Stimulated activated CD8-positive, alpha-beta memory T cell treated with anti-CD3 and anti-CD28 coated beads, Interleukin-7, amount 100 ng/mL, for 24 hours (primary cell): ENCODE results near the gene SUGP1.

Experiments
- DNase-seq: peaks from one replicate; pipeline ENCODE4 v3.0.0-alpha.2; 2020; ENCODE audit warnings: low read depth

SUGP1 gene

DNA sequence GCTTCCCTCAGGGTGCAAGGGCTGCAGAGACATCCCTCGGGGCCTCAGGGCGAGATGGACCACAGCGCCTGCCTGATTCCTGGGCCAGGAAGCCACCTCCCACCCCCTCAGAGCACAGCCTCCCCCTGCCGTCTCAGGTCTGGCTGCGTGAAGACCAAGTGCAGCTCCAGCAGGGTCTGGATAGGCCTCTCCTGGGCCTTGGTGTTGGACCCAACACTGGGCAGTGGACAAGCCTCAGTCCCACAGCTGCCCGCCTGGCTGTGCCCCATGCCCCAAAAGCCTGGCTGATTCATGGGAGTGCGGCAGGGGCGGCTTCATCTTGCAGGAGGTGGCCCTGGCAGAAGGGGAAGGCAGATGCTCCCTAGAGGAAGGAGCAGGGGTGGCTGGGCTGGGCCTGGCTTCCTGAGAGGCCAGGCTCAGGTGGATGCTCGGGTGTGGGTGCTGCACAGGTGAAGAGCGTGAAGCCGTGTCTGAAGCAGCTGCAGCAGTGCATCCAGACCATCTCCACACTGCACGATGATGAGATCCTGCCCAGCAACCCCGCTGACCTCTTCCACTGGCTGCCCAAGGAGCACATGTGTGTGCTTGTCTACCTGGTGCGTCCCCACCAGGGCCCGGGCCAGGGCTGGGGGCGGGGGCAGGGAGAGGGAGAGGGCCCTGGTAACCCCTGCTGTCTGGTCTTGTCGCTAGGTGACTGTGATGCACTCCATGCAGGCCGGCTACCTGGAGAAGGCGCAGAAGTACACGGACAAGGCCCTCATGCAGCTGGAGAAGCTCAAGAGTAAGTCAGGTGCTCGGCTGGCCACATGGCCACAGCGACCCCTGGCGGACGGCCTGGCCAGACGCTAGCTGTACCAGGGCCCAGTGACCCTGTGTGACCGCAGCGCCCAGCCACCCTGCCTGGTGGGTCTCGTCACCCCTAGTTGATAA, 22.0 kb upstream of the SUGP1 start:
- DNase-seq, result no peak

DNA sequence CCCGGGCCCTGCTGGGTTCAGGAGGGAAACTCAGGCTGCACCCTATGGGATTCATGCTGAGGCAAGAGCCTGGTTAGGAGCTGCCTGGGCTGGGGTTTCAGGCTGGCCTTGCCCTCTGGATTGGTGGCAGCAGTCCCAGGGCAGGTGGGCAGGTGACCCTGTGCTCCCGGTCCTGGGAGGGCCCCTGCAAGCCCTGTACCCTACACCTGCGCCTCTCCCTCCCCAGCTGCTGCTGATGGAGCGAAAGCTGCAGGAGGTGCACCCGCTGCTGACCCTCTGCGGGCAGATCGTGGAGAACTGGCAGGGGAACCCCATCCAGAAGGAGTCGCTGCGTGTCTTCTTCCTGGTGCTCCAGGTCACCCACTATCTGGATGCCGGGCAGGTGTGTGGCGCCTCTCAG, 20.7 kb upstream of the SUGP1 start:
- DNase-seq, result no peak

DNA sequence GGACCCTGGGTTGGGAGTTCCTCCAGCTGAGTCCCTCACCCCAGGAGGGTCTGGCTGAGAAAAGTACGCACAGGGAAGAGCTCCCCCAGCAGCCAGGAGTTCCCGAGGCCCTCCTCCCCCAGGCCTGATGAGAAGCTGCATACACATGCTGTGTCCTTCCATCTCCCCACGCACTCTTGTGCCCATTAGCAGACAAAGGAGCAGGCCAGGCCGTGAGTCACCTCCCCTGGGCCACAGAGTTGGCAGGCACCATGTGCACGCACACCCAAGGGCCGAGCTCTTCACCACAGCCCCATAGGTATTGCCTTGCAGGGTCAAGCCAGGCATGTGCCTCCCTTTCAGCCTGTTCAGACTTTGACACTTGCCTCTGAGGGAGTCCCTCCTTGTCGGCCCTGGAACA, 17.8 kb upstream of the SUGP1 start:
- DNase-seq, result no peak

DNA sequence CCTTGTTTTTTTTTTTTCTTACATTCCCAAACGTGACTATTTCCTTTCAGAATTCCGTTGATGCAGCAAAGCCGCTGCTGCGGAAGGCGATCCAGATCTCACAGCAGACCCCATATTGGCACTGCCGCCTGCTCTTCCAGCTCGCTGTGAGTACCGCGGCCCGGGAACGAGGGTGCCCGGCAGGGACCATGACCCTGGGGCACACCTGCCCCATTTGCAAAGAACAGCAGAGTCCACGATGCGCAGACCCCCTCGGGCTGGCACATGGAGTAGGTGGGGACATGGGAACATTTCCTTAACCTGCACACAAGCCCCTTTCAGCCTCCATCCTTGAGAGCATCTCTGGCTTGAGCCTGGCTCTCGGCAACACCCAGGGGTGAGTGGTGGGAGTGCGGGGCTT, 16.8 kb upstream of the SUGP1 start:
- no peak for DNase-seq

DNA sequence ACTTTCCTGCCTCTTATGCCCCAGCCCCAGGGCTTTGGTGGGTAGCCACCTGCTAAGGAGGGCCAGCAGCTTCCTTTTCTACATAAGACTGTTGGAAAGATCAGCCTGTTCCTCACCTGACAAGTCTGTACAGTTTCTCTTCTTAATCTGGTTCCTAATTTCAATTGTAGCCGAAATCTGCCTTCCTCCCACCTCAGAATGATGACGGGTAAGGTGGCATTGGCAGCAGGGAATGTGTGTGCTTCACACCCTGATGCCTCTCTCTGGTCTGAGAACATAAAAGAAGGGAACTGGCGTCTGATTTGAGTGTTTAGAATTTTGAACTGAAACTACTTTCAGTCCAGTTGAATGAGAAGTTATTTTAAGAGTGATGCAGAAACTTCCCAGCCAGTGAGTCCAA, 16.3 kb upstream of the SUGP1 start:
- DNase-seq, result no peak

DNA sequence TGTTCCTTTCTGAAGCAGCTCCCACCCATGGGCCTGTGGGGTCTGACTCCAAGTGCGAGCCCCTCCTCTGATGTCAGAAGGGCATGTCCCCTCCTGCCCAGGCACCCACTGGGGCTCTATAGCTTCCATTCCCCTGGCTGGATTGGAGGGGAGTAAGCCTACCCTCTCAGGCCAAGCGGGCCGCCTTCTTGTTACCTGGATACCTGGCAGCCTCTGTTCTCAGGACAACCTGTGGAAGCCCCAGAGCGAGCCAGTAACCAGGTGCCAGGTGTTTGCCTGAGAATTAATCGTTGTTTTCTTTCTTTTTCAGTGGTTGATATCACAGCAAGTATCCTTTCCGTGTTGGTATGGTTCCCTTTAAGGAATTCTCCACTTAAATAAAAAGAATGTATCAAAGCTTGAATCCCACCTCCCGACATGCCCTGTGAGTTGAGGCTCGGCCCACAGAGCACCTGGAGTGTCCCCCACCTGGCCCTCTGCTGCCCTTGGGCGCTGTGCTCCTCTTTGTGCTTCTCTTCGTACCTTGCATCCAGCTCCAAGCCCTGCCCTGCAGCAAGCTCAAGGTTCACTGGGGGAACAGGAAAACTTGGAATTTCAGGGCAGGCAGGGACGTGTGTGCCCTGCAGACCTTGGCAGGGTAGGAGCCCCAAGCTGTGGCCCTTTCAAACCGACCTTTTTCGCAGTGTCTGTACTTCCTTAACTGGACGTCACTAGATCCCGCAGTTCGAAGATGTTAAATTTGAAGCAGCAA, 15.3 kb upstream of the SUGP1 start:
- DNase-seq, result no peak

DNA sequence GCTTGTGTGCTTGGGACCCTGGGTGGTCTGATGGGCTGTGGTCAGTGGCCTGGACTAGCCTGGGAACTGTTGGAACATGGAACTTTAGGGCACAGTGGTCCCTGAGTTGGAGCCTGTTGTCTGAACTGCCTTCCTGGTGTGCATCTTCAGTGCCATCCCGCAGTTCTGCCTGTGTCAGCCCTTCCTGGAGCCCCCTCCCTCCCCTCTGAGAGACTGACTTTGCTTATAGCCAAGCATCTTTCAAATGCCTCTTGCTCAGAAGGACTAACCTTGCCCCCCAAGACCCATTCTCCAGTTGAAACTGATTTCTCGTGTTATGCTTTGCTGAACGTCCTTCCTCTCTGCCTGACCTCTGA, 14.7 kb upstream of the SUGP1 start:
- DNase-seq, result no peak

DNA sequence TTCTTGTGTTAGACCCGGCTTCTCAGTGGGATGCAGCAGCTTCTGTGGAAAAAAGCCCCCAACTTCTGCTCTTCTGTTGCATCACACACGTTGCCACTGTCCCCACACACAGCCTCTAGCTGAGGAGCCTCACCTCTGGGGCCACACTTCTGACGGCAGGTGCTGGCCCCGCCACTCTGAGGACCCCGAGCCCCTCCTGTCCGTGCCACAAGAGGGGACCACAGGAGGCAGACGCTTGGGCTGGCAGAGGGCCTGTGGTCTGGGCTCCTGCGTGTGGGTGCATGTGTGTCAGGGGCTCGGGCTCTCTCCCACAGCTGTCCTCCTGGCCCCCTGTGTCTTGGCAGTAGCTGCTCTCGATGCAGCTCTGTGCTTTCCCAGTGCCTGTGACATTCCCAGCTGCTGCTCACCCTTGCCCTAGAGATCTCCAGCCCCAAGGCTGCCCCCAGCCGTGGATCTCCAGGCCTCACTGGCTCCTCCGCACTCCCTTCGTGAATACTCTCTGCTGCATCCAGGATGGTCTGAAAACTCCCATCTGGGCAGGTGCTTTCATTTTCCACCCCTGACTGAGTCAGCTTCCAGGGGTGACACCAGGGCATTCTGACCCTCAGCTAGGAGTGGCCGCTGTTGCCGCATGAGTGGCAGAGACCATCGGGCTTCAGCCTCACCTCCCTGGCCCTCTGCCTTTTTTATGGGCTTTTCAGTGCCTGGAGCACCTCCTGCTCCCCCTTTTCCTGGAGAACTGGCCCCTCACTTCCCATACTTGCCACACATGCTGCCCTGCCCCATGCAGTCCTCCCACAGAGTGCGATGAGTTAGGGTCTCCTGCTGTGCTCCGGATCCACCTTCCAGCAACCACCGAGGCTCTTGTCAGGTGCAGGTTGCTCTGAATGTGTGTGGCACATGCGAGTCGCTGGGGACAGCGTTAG, 14.0 kb upstream of the SUGP1 start:
- DNase-seq, result no peak

DNA sequence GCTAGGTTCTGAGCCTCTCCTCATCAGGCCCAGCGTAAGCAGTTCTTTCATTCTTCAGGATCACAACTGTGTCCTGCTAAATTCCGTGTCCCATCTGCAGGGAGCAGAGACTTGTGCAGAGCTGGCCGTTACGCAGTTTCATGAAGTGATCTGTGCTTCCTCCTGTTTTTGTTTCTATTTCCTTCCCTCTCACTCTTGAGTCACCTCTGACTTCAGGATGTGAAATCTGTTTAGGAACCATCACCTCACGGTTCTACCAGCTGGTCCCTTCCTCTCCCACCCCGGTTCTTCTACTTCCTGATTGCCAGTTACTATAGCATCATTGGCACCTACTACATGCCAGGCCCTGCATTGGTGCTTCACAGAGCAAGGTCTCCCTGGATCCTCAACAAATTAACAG, 8.8 kb upstream of the SUGP1 start:
- no peak for DNase-seq

DNA sequence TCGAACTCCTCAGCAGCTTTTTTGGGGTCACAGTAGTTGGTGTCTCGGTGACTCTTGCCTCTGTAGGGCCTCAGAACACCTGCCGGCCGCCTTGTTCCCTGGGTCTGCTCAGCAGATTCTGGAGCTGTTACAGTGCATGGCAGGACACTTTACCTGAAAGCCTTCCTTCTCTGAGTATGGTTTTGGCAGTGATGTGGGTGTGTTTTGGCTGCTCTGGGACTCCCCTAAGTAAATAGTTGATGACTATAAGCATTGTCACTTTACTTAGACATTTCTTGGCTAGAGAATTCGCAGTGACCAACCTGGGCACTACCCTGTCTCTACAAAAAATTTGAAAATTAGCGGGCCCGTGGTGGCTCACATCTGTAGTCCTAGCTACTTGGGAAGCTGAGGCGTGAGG, 7.4 kb upstream of the SUGP1 start:
- DNase-seq, result no peak

DNA sequence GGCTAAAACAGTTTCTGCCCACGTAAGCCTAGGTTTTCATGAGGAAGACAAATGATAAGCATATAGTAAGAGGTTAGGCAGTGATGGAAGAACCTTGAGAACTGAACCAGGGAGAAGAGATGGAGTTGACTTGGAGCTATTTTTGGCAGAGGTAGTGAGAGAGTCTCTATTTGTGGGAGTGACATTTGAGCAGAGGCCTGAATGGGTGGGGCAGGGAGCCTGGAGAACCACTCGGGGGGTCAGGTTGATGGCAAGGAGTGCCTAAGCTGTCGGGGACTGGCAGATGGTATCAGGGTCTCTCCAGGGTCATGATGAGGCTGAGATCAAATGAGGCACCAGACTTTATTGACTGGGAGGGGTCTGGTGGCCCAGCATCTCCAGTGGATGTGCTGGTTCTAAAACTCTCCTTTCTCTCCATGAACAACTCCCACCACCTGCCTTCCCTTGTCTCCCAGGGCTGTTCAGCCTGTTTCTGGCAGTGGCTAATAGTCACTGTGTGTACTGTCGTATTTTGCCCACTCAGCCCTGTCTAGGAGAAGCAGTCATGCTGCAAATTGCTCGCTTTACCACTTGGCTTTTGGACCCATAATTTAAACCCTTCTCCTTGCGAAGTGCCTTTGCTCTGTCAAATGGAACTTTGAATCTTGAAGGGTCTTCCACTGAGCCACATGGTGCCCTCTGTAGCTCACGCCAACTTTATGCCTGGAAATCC, 3.9 kb upstream of the SUGP1 start:
- no peak for DNase-seq

DNA sequence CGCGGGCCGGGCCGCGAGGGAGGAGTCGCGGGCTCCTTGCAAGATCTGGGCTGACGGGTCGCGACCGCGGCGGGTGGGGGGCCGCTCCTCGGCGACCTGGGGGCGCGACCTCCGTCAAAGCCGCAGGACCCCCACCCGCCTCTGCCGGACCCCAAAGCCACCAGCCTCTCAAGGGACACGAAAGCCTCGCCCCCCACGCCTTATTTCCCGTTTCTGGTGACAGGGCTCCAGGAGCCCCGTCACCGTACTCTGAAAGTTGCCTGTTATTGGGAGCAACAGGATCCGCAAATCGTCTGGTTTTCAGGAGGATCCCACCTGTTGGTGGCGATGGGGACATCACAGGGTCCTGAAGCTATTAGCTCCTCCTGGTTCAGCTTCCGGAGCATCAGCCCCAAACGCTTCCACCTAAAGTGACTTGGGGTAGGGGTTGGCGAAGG, 850 bp upstream of the SUGP1 start:
- DNase-seq, result no peak

DNA sequence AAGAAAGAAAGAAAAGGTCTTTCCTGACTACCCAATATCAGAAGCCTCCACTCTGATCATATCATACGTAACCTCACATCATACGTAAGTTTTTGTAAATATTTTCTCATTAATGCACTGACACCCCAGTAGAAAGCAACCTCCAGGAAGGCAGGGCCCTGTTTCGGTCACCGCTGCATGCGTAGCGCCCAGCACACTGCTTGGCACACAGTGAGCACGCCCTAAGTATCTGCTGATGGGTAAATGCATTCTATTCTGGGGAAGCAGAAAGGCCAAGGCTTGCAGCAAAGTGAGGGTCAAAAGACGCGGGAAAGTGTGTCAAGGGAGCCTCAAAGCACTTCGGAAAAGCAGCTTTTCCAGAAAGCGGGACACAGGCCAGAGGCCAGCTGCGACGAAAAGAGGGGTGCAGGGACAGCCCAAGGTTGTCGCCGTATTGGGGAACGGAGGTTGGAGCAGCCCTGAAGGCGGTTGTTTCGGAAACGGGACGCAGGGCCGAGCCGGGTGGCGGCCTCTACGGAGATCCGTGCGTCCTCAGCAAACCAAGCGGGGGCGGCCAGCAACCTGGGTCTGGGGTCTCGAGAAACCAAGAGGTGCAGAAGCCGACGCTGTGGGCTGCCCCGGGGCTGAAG, 463 bp downstream of the SUGP1 start:
- DNase-seq, result no peak

DNA sequence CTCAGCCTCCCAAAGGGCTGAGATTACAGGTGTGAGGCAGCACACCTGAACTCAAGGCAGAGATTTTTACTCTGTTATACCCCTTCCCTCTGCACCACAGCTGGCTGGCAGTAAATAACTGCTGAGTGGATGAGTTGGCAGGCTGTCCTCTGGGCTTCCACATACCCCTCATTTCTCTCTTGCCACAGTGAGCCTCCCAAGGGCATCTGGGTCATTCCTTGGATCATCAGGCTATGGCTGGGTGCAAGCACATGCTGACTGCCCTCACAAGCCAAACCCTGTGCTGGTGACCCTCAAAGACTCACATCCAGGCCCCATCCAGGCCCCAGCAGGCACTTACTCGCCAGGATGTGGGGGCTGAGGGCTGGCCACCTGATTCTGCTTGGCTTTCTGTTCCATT, 4.2 kb downstream of the SUGP1 start:
- no peak for DNase-seq

DNA sequence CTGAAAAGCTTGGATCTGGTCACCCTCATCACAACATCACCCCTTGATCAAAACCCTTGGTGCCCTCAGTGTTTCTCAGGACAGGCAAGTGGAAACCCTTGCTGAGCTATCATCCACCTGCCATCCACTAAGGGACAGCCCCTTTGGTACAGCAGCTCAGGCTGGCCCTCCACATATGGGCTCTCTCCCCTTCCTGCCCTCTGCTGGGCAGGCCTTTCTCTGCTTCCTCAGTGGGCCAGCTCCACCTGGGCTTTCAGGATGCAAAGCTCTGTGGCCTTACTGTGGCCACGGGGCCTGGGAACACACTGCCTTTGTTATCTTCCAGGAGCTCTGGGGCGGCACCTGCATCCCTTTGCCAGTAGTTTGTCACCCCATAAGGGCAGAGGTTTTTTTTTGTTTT, 4.9 kb downstream of the SUGP1 start:
- DNase-seq, result no peak

DNA sequence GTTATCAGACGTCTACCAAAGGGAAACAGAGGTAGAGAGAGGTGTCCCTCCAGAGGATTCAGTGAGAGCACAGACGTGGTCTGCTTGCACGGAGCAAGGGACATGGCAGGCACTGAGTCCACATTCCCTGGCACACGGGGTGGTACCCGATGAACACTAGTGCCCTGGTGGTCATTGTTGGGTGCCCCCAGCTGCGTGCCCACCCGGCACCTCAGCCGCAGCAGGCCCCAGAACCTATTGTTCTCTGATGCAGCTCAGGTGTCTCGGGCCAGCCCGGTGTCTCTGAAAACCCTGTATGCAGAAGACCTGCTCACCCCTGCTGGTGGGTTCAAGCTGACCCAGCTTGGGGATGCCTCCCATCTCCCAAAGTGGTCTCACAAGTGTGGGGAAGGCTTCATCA, 11.9 kb downstream of the SUGP1 start:
- DNase-seq, result no peak

DNA sequence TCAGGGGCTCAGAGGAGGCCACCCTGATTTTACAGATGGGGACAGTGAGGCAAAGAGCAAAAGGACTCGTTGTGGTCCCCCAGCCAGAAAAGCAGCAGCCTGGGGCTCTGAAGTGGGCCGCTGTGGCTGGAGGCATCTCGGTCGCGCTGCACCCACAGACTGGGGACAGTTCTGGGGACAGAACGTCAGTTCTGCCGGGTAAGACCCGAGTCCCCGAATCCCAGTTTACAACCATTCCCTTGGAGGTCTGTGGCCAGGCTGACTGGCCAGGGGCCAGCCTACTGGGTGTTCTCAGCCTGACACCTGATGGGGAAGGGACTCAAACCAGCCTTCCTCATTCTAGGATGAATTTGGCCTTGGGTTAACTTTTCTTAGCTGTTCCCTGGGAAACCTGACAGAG, 14.1 kb downstream of the SUGP1 start:
- DNase-seq, result no peak

DNA sequence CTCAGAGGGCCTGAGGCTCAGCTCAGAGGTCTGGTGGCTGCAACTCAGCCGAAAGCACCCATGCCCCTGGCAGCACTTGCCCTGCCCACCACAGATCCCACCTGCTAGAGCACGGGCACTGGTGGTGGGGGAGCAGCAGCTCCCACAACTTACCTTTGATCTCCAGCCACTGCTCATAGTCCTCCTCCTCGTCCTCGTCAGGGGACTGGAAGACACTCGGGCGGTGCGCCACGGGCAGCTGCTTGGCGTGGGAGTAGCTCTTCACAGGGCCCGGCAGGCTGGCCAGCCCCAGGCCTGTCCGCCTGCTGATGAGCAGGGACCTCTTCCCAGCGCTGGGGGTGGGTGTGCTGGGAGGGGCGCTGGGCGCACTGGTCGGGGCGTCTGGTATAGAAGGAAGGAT, 14.6 kb downstream of the SUGP1 start:
- DNase-seq, result no peak

DNA sequence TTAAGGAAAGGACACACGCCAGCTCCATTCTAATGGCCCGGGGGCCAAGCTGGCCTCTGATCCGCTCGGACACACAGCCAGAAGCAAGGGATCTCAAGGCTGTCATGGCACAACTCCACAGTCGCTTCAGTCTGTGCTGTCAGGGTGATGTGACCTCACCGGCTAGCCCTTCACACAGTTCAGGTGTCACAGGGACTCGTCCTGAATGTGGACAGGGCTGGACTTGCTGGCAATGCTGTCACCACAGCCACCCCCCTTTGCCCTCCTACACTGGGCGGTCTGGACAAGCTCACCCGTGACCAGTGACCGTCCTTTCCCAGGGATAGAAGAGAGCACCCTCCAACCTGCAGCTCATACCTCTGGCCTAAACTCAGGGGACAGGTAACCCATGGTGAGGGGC, 15.2 kb downstream of the SUGP1 start:
- DNase-seq, result no peak

DNA sequence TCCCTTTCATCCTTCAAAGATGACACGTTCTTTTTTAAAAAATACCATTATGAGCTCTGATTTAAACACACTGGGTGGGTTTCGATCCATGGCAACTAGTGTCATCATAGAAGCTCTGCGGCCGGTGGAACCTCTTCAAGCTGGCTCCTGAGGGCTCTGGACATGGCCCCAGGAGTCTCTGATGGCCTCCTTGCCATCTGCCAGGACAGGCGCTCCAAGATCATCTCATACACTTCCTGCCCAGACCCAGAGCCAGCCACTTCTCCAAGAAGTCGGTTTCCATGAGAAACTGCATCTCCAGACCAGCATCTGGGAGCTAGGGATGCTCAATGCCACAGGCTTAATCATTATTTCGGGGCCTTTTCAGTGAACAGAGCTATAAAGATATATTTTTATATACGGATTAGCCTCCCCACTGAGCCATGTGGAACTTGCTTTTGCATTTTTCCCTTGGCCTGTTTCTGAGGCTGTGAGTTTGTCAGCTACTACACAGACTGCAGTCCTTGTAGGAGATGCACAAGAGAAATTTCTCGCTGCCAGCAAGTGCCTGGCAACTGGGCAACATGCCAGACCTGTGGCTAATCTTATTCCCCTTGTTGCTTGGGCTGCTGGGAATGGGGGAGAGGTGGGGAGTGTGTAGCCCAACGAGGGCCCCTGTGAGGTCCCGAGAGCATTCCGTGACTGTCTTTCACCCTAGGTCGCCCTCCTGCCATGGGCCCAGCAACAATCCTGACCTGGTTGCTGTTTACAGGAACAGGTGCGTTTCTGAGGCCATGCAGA, 15.9 kb downstream of the SUGP1 start:
- no peak for DNase-seq

DNA sequence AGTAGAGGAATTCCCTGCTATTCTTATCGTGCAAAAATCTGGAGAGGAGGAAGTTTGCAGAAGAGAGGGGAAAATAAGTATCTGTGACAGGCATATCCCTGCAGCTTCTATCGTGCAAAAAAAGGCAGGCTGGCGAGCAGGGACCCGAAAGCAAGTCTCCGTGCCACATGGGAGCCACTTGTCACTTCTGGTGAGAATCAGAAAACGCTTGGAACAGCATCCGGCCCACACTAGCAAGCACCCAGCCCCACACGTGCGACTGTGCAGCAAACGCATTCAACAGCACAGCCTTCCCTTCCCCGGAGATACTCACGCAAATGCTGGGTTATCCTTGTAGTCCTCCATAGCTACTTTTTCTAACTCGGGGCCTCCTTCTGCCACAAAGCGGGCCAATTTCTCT, 16.9 kb downstream of the SUGP1 start:
- no peak for DNase-seq
